H1 (cell line): ENCODE measurements around the gene RPS17. TPM values are rescaled to one million over a fixed set of nuclear protein-coding genes. Genes with fewer than 3 reads are reported as not detected.

Experiments
- BRCA1 ChIP-seq: IDR thresholded peaks from 2 replicates; pipeline ENCODE4 v1.6.1; 2012; ENCODE audit warnings: low read depth, low read length, improper control_type of control experiment
- CBX8 ChIP-seq: fragments of 300-800, 300-1000 bp; sonication (generic); IDR thresholded peaks from 2 replicates; pipeline ENCODE4 v1.7.1; 2016; ENCODE audit warnings: low read depth, low read length, borderline replicate concordance
- CEBPB ChIP-seq: IDR thresholded peaks from 2 replicates; pipeline ENCODE4 v1.6.1; 2012; ENCODE audit warnings: low read depth, low read length
- CHD2 ChIP-seq: IDR thresholded peaks from 2 replicates; pipeline ENCODE4 v1.6.1; 2012; ENCODE audit warnings: low read length, improper control_type of control experiment
- EGR1 ChIP-seq: IDR thresholded peaks from 2 replicates; pipeline ENCODE4 v1.6.1; 2011; ENCODE audit warnings: low read depth, low read length, borderline replicate concordance
- EP300 ChIP-seq, 2 experiments: IDR thresholded peaks; 1 replicate in 1 of 2; 2 replicates in 1 of 2; pipeline ENCODE4 v1.6.1; 2011 to 2012; ENCODE audit warnings: low read depth in 2 of 2, low read length in 2 of 2, mild to moderate bottlenecking in 2 of 2, borderline replicate concordance in 1 of 2, inconsistent platforms in 1 of 2, moderate library complexity in 1 of 2
- GTF2F1 ChIP-seq: IDR thresholded peaks from 2 replicates; pipeline ENCODE4 v1.6.1; 2012; ENCODE audit warnings: low read depth, low read length, improper control_type of control experiment, borderline replicate concordance
- KDM4A ChIP-seq: IDR thresholded peaks from one replicate; pipeline ENCODE4 v1.7.1; 2012; ENCODE audit warnings: low read depth, mild to moderate bottlenecking, moderate library complexity, low read length, inconsistent platforms; ENCODE audit not compliant: severe bottlenecking
- PHF8 ChIP-seq: fragments of 200-600 bp; sonication (generic); conservative IDR thresholded peaks from 2 replicates; pipeline ENCODE4 v1.7.1; 2012; ENCODE audit warnings: low read depth, mild to moderate bottlenecking, inconsistent platforms, low read length, moderate library complexity
- RNF2 ChIP-seq: fragments of 200-900, 300-1000 bp; sonication (generic); IDR thresholded peaks from 2 replicates; pipeline ENCODE4 v1.7.1; 2016; ENCODE audit warnings: borderline replicate concordance, low read depth, mild to moderate bottlenecking, antibody characterized with exemption, low read length; ENCODE audit not compliant: poor library complexity, severe bottlenecking; ENCODE audit errors: missing control alignments
- RXRA ChIP-seq: IDR thresholded peaks from 2 replicates; pipeline ENCODE4 v1.6.1; 2011; ENCODE audit warnings: low read depth, mild to moderate bottlenecking, low read length, moderate library complexity; ENCODE audit not compliant: insufficient read depth
- SAP30 ChIP-seq: fragments of 300-600 bp; sonication (generic); IDR thresholded peaks from 2 replicates; pipeline ENCODE4 v1.7.1; 2012; ENCODE audit warnings: low read length, moderate library complexity, mild to moderate bottlenecking, inconsistent platforms; ENCODE audit not compliant: insufficient read depth, insufficient replicate concordance
- TAF1 ChIP-seq: IDR thresholded peaks from 2 replicates; pipeline ENCODE4 v1.6.1; 2011; ENCODE audit warnings: mild to moderate bottlenecking, low read depth, low read length
- polyA plus RNA-seq, 7 experiments: library from polyadenylated mRNA; depleted of rRNA in 3 of 7; stranded (reverse) in 5 of 7; unstranded in 2 of 7; fragments of >200 nt in 5 of 7; fragments of 200-250 nt in 2 of 7; gene quantifications; 1 replicate in 5 of 7; 2 replicates in 1 of 7; 4 replicates in 1 of 7; pipeline versions ENCODE4 v1.2.1 to v1.2.3, GENCODE V29; 2011 to 2013; ENCODE audit warnings: missing spikeins in 2 of 7, mixed read lengths in 2 of 7
- total RNA-seq: library from RNA; stranded (reverse); fragmentation: NEBNext Ultra II Directional; extraction: Animal tissue kit (Norgen Biotek cat#: 25700); gene quantifications from 2 replicates; pipeline ENCODE4 v1.2.1, GENCODE V29; 2021
- TF ChIP-seq, protein P1 (sequence below), 3 experiments: IDR thresholded peaks; 1 replicate in 2 of 3; 2 replicates in 1 of 3; pipeline versions ENCODE4 v1.5.1 to v1.6.1; 2011; ENCODE audit warnings: low read length in 3 of 3, mild to moderate bottlenecking in 3 of 3, inconsistent platforms in 2 of 3, low read depth in 1 of 3, moderate library complexity in 1 of 3; ENCODE audit not compliant: insufficient read depth in 1 of 3; ENCODE audit errors: control extremely low read depth in 1 of 3

RPS17 gene
- total and polyA plus RNA-seq, 2 of the 8 experiments (the other 6 are each of a cell fraction or from before 2014, with no cell fraction given), result 2,416 to 5,590 TPM

DNA sequence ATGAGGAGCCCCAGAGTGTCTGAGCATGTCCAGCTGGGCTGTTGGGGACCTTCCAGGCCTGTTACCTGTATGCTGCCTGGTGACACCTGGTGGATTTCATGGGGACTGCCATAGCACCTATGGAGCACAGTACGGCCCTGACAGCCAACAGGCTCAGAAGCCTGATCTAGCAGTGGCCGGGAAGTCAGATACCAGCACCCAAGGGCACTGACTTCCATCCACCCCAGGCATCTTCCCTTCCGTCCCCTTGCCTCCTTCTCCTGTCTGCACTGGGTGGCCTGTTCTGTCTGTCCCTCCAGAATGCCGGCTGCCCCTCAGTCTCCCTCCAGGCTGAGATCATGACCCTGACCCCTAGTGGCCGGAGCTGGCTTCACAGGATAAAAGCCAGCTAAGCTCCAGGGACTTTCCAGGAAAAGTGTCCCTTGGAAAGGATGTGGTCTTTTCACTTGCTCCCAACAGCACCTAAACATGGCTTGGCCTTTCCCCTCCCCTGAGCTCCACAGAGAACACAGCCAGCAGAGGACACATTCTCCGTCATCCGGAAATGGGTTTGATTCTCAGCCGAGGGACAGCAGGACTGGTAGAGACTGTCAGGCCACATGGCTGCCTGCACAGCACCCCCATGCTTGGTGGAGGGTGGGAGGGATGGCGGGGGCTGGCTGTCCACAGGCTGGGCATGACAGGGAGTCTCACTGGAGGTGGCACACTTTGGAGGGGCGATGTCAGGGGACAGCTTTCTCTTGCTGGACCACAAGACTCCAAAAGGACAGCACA, 9.5 kb downstream of the RPS17 start (continued):
- TF ChIP-seq, protein P1, sequence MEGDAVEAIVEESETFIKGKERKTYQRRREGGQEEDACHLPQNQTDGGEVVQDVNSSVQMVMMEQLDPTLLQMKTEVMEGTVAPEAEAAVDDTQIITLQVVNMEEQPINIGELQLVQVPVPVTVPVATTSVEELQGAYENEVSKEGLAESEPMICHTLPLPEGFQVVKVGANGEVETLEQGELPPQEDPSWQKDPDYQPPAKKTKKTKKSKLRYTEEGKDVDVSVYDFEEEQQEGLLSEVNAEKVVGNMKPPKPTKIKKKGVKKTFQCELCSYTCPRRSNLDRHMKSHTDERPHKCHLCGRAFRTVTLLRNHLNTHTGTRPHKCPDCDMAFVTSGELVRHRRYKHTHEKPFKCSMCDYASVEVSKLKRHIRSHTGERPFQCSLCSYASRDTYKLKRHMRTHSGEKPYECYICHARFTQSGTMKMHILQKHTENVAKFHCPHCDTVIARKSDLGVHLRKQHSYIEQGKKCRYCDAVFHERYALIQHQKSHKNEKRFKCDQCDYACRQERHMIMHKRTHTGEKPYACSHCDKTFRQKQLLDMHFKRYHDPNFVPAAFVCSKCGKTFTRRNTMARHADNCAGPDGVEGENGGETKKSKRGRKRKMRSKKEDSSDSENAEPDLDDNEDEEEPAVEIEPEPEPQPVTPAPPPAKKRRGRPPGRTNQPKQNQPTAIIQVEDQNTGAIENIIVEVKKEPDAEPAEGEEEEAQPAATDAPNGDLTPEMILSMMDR (IDR thresholded peaks at IDR 0.05; ENCODE audit: control extremely low read depth in 1 of 3, insufficient read depth in 1 of 3, low read depth in 1 of 3, low read length in 3 of 3), result peak in 2 of 3 experiments; percentile 70 to 73; a peak in 3 of 4 replicates
- peak; percentile 42 for TF ChIP-seq KDM4A
- TF ChIP-seq RNF2, result no peak
- no peak for TF ChIP-seq CHD2
- TF ChIP-seq GTF2F1, result 0 out of 2 replicates have a peak, but pooled peaks have one; percentile 3
- TF ChIP-seq SAP30, result no peak
- no peak for TF ChIP-seq EGR1
- no peak for TF ChIP-seq TAF1
- TF ChIP-seq CEBPB, result no peak
- TF ChIP-seq PHF8, result no peak
- TF ChIP-seq CBX8, result no peak
- no peak for TF ChIP-seq EP300 (IDR thresholded peaks at IDR 0.05; ENCODE audit: borderline replicate concordance in 1 of 2, low read depth in 2 of 2, low read length in 2 of 2)
- no peak for TF ChIP-seq RXRA
- no peak for TF ChIP-seq BRCA1
